ENCODE results near the gene CFAP100. TPM values are rescaled to one million over a fixed set of nuclear protein-coding genes. Genes with fewer than 3 reads are reported as not detected.

The CFAP100 gene
- total RNA-seq, 2 donors from 2014 or later: 0.44 to 0.66 TPM

- no peak for DNase-seq
- peaks cover 5% of the 10 kb centered on the region for H3K4me1 ChIP-seq (ENCODE audit: control insufficient read depth, insufficient read depth, low read length)
- Mint-ChIP-seq H3K27me3 (ENCODE audit: insufficient read depth) (peaks cover 2% of the 10 kb centered on the region), H3K36me3 (ENCODE audit: low read depth) (peaks cover 33% of the 10 kb centered on the region), H3K4me1 (peaks cover 36% of the 10 kb centered on the region), H3K9me3 (no peaks in the 10 kb centered on the region), H3K4me3 (peak overlapping the region; percentile 80), H3K27ac (peak overlapping the region; percentile 4)
- peak overlapping the region; percentile 87 for H3K4me3 ChIP-seq (ENCODE audit: low read length)
- H3K27me3 ChIP-seq (ENCODE audit: control insufficient read depth, insufficient read depth, low read length, poor library complexity, severe bottlenecking): no peaks in the 10 kb centered on the region
- TF ChIP-seq CTCF (conservative IDR thresholded peaks at IDR 0.05): no peak
- H3K9ac ChIP-seq (ENCODE audit: extremely low read depth, low read length, poor library complexity, severe bottlenecking): no peak overlapping the region
- no peaks in the 10 kb centered on the region for H3K9me3 ChIP-seq (ENCODE audit: control insufficient read depth, low read length)
- H3K36me3 ChIP-seq (ENCODE audit: control insufficient read depth, insufficient read depth, low read length): peaks cover 36% of the 10 kb centered on the region
- 89 to 91% methylated on average over 3 to 14 of the region's 14 CpGs for WGBS, 2 experiments (ENCODE audit: insufficient coverage in 1 of 2, insufficient read length in 1 of 2)
- no peak overlapping the region for H3K27ac ChIP-seq (ENCODE audit: low read depth, low read length)
These were observed 78.8 kb downstream of the CFAP100 start for GRCh38 chr3:126473292-126474168.

GRCh38 chr3:126474498-126475412 is 80.0 kb downstream of the CFAP100 start:
- DNase-seq: peak; percentile 81
- Mint-ChIP-seq H3K36me3 (ENCODE audit: low read depth) (peaks cover 21% of the 10 kb centered on the region), H3K27ac (peak overlapping the region; percentile 69), H3K9me3 (no peaks in the 10 kb centered on the region), H3K27me3 (ENCODE audit: insufficient read depth) (peaks cover 2% of the 10 kb centered on the region), H3K4me3 (peak overlapping the region; percentile 80), H3K4me1 (peaks cover 30% of the 10 kb centered on the region)
- 7 to 15% methylated on average over 24 to 72 of the region's 72 CpGs for WGBS, 2 experiments (ENCODE audit: insufficient coverage in 1 of 2, insufficient read length in 1 of 2)
- TF ChIP-seq CTCF (conservative IDR thresholded peaks at IDR 0.05): peak; percentile 28
- H3K27ac ChIP-seq (ENCODE audit: low read depth, low read length): no peak overlapping the region
- peaks cover 24% of the 10 kb centered on the region for H3K36me3 ChIP-seq (ENCODE audit: control insufficient read depth, insufficient read depth, low read length)
- H3K27me3 ChIP-seq (ENCODE audit: control insufficient read depth, insufficient read depth, low read length, poor library complexity, severe bottlenecking): no peaks in the 10 kb centered on the region
- peaks cover 5% of the 10 kb centered on the region for H3K4me1 ChIP-seq (ENCODE audit: control insufficient read depth, insufficient read depth, low read length)
- no peaks in the 10 kb centered on the region for H3K9me3 ChIP-seq (ENCODE audit: control insufficient read depth, low read length)
- H3K9ac ChIP-seq (ENCODE audit: extremely low read depth, low read length, poor library complexity, severe bottlenecking): peak overlapping the region; percentile 59
- peak overlapping the region; percentile 87 for H3K4me3 ChIP-seq (ENCODE audit: low read length)

GRCh38 chr3:126475413-126476114 is 80.9 kb downstream of the CFAP100 start, which contains the start of gene ZXDC:
ZXDC (minus strand) TSS chr3:126475891; CDS start chr3:126475865, 26 bp downstream.
- Histone ChIP-seq H3K4me1 (ENCODE audit: control insufficient read depth, insufficient read depth, low read length) (peaks cover 5% of the 10 kb centered on the region), H3K36me3 (ENCODE audit: control insufficient read depth, insufficient read depth, low read length) (peaks cover 16% of the 10 kb centered on the region), H3K27me3 (ENCODE audit: control insufficient read depth, insufficient read depth, low read length, poor library complexity, severe bottlenecking) (no peaks in the 10 kb centered on the region), H3K27ac (ENCODE audit: low read depth, low read length) (peak within 1 kb of the TSS; percentile 64), H3K9me3 (ENCODE audit: control insufficient read depth, low read length) (no peaks in the 10 kb centered on the region), H3K4me3 (ENCODE audit: low read length) (peak within 1 kb of the TSS; percentile 87), H3K9ac (ENCODE audit: extremely low read depth, low read length, poor library complexity, severe bottlenecking) (peak within 1 kb of the TSS; percentile 59)
- Mint-ChIP-seq H3K4me3 (peak within 1 kb of the TSS; percentile 80), H3K9me3 (no peaks in the 10 kb centered on the region), H3K27ac (peak within 1 kb of the TSS; percentile 92), H3K4me1 (peaks cover 29% of the 10 kb centered on the region), H3K36me3 (ENCODE audit: low read depth) (peaks cover 13% of the 10 kb centered on the region), H3K27me3 (ENCODE audit: insufficient read depth) (peaks cover 2% of the 10 kb centered on the region)
- peak; percentile 97 for DNase-seq
- 0% methylated on average over 16 to 110 of the region's 112 CpGs for WGBS, 2 experiments (ENCODE audit: insufficient coverage in 1 of 2, insufficient read length in 1 of 2)
- TF ChIP-seq CTCF (conservative IDR thresholded peaks at IDR 0.05): peak; percentile 54
